GM18499 (cell line): ENCODE measurements around the gene LHFPL3.

Experiments used
- ATAC-seq: cut with Tn5 transposase; IDR thresholded peaks from one replicate; pipeline ENCODE4 v1.9.1; 2021; ENCODE audit warnings: moderate number of reproducible peaks; ENCODE audit not compliant: insufficient read depth, unreplicated experiment

LHFPL3 gene

GRCh38 chr7:104791080-104791479 lies 462.7 kb downstream of the LHFPL3 start:
- no peak for ATAC-seq

DNA sequence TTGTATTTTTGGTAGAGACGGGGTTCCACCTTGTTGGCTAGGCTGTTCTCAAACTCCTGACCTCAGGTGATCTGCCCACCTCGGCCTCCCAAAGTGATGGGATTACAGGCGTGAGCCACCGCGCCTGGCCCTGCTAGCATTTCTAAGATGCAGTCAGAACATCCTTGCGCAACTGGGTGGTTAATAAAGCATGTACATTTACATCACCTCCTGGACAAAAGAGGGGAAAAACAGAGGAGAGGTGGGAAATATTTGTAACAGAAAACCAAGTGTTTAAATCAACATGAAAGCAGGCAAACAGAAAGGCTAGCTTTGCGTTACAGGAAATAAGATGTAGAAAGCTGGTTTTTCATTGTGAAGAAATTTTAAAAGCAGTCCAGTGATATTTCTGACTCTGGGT lies 464.7 kb downstream of the LHFPL3 start:
- no peak for ATAC-seq

DNA sequence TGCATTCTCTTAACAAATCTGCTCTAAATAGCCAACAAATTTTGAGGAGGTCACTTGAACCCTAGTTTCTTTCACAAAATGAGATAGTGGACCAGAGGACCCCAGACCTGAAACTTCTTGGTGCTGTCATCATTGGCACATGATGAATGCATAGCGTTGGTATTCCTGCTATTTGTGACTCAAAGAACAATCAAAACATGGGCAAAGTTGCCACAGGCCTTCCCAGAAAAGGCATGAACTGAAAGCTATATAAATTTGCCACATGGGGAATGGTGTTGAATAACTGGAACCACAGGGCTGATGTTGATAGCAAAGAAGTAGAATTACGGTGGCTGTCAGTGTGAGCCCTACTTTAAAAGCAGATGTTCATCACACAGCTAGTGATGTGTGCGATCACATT lies 465.8 kb downstream of the LHFPL3 start:
- no peak for ATAC-seq

DNA sequence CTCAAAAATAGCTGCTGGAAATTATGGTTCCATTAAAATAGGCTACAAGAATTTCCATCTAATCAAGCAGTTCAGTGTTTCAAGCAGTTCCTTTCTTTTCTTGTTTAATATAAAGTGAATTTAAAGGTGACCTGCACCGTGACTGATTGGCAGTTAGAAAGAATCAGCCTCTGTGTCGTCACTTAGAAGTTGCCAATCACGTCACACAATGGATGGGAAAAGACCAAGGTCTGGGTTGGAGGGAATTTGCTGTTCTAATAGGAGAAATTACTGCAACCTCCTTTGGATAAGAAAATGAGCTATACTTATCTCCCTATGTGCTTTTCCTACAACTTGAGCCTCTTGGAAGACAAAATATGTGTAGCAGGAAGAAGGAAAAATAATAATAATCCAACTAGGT lies 466.2 kb downstream of the LHFPL3 start:
- no peak for ATAC-seq

- no peak for ATAC-seq
Measured at GRCh38 chr7:104795086-104795485, 466.7 kb downstream of the LHFPL3 start.

GRCh38 chr7:104795616-104796398 lies 467.4 kb downstream of the LHFPL3 start:
- no peak for ATAC-seq

GRCh38 chr7:104800307-104800706 lies 471.9 kb downstream of the LHFPL3 start:
- ATAC-seq, result no peak

- ATAC-seq, result no peak
Measured at GRCh38 chr7:104801022-104801421, 472.6 kb downstream of the LHFPL3 start.

DNA sequence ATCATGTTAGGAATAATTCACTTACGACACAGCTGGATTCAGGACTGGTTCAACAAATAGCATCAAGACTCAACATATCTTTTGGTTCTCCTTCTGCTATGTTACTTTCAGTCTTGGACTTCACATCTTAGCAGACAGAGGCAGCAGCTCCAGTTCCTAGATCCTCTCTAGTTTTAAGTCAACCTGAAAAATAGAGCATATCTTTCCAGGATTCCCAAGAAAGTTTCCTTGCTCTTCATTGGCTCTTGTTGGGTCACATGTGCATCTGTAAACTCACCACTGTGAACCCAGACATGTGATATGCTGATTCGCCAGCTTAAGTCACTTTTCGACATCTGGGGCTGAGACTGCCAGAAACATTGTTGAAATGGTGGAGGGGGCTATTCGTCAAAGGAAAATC lies 475.5 kb downstream of the LHFPL3 start:
- ATAC-seq, result no peak

DNA sequence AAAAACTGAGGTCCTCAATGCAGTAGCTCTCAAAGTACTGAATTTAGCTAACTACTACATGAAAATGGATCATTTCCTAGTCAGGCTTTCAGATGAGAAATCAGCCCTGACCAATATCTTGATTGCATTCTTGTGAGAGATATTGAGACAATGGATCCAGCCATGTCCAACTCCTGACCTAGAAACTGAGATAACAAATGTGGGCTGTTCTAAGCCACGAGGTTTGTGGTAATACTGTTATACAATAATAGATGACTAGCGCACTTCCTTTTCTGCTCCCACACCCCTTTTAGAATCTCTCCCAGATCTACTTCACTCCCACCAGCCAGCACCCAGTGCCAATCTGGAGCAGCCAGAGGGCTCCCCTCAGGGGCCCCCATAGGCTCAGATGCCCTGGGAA lies 476.3 kb downstream of the LHFPL3 start:
- no peak for ATAC-seq

- ATAC-seq, result no peak
Measured at GRCh38 chr7:104805449-104806317, 477.3 kb downstream of the LHFPL3 start.

GRCh38 chr7:104807671-104808070 lies 479.3 kb downstream of the LHFPL3 start:
- ATAC-seq, result no peak

GRCh38 chr7:104809906-104810305 lies 481.5 kb downstream of the LHFPL3 start:
- ATAC-seq, result no peak

DNA sequence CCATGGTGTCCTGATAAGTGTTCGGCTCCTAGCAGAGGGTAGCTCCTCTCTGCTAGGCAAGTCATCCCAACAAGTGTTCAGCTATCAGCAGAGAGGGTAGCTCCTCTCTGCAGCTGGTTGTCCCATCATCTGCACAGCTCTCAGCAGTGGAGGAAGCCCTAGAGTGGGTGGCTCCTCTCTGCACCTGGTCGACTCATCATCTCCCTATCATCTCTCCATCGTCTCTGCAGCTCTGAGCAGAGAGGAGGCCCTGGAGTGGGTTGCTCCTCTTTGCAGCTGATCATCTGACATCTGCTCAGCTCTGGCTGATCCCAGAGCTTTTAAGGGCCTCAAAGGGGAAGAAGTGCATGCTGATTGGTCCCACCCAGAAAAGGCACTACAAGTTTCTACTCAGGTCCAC lies 485.7 kb downstream of the LHFPL3 start:
- ATAC-seq, result no peak

- ATAC-seq, result no peak
Measured at GRCh38 chr7:104814671-104815400, 486.4 kb downstream of the LHFPL3 start.

DNA sequence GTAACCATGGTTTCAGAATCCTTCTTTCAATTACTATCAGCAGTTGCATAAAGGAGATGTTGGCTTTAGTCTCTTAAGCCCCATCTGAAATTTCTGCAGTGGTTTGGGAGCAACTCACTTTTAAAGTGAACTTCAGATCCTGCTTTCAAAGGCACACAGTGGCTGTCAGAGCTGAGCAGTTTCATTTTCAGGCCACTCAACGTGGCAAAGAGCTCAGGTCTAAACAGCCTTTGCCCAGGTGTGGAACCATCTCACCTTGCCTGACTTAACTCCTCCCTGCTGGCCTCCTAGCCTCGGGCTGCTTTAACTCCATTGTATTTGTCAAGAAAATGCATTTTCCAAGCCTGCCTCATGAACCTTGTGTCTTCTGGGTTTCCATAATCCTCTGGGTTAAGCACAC lies 488.1 kb downstream of the LHFPL3 start:
- no peak for ATAC-seq

DNA sequence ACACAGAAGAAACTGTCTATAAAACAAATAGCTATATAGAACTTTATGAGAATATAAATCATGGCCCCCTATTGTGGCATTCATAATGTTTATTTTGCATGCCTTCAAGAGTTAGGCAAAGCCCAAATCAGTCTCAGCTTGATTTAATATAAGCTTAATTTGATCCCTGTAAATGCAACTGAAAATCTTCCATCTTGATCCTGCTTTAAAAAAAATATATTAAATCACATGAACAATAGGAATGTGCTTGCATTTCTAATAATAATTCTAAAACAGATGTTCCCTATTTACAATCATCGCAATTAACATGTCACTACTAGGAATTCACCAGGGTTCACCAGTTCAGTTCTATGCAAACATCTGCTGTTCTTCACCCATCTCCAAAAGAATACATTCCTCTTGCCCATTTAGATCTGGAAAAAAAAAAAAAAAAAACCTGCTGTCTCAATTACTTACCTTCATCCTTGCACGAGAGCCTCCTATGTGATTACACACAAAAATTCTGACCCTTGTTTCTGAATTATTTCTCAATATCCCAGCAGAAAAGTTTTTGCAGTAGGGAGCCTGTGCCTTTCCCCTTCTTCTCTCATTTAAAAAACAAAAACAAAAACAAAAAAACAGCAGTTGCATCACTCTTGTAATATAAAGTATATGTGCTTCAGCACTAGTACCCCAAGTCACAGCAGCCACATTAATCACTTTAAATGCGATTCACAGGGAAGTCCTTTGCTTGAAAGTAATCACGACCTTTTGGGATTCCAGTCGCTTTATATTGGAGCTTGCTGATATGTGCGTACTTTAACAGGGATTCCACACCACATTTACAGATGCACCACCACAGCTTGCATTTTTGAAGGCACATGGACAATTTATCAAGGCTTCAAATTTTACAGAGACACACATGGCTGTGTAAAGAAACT lies 490.8 kb downstream of the LHFPL3 start:
- ATAC-seq, result no peak

GRCh38 chr7:104820836-104821535 lies 492.6 kb downstream of the LHFPL3 start:
- no peak for ATAC-seq

- ATAC-seq, result no peak
Measured at GRCh38 chr7:104823177-104823576, 494.8 kb downstream of the LHFPL3 start.
